NOMO-1 treated with DMSO at 0.1 percent for 48 hours (cell line): Measurements from ENCODE around the gene HDGF.

Experiments
- DNase-seq: peaks from one replicate; lab custom pipeline; 2025; ENCODE audit not compliant: unreplicated experiment; lab: John Stamatoyannopoulos, UW

The HDGF gene

DNA sequence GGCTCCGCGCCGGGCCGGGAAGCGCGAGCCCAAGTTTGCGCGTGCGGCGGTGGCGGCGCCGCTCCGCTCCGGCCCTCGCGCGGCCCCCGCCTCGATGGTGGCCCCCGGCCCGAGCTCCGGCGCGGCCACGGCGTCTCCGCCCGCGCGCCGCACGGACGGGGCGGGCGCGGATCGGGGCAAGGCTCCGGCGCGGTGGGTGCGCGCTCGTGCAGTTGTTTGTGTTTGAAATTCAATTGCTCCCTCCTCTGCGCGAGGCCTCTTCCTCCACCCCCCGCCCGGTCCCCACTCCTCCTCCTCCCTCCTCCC is at the start of gene HDGF:
Gene HDGF (minus strand): TSS at position 225 of the 306 bp plus-strand sequence. CDS start 246 bp downstream, outside the sequence.
- no peak for DNase-seq

DNA sequence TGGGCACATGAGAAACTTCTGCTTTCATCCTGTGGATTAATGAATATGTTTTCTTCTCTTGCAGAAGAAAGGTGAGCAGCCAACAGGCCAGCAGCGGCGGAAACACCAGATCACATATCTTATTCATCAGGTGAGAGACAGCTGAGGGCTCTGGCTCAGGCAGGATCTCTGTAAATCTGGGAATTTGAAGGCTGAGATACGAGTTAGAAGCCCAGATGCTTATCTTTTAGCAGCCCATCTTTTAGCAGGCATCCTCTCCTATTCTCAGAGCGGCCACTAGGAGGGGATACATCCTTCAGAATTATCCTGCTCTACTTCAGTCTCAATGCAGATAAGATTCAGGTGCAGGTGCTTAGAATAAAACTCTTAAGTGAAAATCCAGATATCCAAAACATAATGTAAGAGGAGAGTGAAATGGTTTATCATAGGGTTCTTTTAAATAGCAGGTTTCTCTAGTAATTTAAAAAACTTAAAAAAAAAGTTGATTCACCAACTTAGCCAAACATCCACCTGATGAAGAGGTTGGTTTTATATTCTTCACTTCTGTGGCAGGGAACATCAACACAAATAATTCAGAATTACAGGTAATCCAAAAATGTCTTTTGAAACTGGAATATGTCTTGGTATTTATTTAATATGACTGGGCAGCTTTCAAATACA is 45.9 kb upstream of the HDGF start:
- peak; percentile 51 for DNase-seq

DNA sequence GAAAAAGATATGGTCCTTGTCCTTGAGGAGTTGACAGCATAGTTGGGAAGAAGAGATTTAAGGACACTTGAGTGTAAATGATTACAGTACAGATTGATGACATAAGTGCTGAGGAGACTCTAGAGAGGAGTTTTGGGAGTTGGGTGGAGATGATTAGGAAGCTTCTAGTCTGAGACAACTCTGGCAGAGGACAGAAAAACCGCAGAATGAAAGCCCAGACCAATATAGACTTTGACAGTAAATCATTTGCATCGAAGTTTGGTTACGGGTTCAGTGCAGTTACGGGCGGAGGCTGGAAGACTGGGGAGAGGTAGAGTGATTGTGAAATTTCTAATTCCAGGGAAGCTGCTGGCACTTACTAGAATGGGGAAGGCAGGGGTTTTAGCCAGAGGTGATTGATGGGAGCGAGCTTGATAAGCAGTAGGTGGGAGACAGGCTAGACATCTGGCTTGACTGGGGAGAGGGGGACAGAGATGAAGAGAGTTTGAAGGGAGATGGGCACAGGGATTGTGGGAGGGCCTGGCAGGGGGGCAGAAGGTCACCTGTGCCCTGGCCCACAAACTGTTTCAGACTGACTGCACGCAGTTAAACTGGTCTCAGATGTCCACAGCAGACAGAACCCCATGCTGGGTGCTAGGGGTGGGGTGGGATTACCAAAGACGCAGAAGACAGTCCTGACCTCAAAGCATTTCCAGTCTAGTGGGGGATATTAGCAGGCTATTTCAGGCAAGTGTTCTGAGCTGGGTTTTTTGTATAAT is 45.0 kb upstream of the HDGF start:
- DNase-seq, result no peak

DNA sequence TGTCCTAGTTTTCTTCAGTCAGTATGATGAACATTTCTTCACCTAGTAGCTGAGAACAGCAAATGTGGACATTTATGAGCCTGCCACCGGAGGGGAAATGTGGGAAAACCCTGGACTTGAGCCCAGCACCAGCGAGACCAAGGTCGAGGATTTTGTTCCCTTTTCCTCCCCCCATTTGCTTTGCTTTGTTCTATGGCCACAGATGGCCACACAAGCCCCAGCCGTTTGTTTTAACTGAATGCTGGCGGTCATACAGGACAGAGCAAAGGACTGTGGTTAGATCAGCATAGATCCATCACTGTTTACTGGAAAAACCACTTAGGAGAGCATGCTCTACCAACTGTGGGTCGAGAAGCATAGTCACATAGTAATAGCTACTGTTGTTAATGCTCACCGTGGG is 44.3 kb upstream of the HDGF start:
- no peak for DNase-seq

DNA sequence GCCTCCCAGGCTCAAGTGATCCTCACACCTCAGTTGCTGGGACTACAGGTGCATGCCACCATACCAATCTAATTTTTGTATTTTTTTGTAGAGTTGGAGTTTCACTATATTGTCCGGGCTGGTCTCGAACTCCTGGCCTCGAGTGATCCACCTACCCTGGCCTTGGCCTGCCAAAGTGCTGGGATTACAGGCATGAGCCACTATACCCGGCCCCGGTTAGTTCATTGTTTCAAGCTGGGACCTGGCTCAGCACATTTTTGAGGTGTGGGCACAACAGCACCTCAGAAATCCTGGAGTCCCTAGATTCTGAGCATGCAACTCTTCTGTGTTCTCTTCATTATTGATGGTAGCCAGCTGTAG is 43.9 kb upstream of the HDGF start:
- no peak for DNase-seq

DNA sequence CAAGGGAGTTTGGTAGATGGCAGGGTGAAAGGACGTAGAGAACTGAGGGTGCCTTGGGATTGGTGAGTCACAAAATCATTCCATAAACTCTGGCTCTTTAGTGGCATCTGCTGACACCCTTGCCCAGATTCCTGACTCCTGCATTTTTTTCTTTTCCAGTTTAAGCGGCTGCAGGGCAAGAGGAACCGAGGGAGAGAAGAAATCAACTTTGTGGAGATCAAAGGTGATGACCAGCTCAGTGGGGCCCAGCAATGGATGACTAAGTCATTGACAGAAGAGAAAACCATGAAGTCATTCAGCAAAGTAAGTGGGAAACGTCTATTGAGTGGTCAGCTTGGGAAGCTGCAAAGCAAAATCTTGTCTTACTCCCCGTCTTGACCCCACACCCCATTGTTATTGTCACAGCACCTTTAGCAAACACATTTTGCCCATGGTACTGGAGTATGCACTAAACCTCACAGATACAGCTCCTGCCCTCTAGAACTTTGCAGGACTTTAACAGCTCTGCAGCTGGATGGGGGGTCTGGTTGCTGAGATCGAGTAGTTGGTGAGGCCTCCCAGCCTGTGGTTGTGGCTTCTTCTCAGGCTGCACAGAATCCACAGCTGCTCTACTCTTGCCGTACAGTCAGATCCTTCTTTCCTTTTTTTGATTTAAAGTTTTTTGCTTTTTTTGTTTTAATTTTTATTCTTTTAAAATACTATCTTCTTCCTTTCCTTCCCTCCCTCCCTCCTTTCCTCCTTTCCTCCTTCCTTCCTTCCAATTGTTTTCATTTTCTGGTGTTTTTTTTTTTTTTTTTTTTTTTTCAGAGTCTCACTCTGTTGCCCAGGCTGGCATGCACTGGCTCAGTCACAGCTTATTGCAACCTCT is 43.3 kb upstream of the HDGF start:
- no peak for DNase-seq

DNA sequence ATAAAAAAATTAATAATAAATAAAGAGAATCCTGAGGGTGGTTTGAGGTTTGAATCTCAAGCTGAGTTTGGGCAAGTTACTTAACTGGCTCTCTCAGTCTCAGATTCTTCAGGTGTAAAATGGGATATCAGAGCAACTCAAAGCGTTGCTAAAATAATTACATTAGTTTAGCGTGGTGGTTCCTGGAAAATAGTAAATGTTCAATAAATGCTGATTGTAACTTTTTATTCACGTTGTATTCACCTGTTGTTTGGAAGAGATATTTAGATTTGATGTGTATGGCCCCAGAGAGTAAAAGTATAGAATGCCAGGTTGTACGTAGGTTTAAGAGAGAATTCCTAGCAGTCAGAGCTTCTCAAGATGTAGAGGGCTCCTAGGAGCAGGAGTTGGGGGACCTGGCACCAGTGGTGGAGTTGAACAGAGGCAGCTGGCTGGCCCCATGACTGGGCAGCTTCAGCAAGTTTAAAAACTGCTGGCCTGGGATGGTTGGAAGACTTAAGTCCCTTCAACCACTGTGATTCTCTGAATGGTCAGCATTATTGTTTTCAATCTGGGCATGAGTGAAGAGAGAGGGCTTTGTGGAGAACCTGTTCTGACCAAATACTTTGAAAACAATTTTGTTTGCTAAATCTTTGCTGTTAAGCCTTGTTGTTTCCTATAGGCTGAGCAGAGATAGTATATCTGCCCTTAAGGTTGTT is 38.3 kb upstream of the HDGF start:
- no peak for DNase-seq

DNA sequence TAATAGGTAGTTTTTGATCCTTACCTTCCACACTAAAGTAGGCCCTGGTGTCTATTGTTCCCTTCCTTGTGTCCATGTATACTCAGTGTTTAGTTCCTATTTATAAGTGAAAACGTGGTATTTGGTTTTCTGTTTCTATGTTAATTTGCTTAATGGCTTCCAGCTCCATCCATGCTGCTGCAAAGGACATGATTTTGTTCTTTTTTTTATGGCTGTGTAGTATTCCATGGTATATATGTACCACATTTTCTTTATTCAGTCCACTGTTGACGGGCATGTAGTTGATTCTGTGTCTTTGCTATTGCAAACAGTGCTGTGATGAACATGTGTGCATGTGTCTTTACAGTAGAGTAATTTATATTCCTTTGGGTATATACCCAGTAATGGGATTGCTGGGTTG is 36.7 kb upstream of the HDGF start:
- no peak for DNase-seq

DNA sequence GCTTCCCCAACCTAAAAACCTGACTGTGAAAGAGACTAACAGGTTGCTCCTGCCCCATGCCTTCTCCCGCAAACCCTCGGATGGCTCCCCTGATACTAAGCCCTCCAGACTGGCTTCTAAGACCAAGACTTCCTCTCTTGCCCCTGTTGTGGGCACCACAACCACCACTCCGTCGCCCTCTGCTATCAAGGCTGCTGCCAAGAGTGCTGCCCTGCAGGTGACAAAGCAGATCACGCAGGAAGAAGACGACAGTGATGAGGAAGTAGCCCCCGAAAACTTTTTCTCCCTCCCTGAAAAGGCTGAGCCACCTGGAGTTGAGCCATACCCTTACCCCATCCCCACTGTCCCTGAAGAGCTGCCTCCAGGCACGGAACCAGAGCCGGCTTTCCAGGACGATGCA is 35.2 kb upstream of the HDGF start:
- no peak for DNase-seq

DNA sequence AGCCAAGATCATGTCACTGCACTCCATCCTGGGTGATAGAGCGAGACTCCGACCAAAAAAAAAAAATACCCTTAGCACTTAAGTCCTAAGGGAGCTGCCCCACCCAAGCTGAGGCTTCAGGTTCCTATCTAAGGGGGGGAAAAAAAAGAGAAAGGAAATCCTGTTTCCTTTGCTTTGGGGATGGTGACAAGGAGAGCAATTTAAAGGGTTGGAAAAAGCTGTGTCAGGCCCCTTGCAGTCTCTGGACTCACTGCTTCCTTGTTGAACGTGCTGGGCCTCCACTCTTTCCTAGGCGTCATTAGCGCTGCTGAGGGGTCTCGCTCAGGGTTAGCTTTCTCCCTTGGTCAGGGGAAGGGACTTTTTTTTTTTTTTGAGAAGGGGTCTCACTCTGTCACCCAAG is 34.0 kb upstream of the HDGF start:
- no peak for DNase-seq

DNA sequence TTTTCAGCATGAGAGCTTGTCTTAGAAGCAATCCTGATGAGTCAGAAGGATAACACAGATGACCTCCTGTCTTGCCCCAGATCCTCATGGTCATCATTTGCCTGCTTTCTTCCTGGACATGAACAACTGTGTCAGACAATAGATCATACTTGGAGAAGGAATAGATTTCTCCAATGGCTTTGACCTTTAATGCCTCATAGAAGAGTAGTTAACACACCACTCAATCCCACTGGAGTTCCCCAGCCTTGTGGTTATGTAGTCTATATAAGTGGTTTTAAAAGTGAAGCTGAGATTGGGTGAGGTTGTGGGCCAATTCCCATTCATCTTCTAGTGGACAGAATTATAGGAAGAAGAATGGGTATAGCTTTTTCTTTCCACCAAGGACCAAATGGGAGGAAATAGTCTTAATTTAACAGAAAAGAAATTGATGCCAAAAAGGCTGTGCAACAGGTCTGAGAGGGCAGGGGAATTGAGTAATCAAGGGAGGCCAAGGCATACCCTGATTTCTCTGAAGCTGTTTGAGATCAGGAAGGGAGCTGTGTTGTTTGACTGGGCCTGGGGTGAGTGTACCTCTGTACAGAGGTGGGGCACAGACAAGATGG is 30.2 kb upstream of the HDGF start:
- DNase-seq, result no peak

DNA sequence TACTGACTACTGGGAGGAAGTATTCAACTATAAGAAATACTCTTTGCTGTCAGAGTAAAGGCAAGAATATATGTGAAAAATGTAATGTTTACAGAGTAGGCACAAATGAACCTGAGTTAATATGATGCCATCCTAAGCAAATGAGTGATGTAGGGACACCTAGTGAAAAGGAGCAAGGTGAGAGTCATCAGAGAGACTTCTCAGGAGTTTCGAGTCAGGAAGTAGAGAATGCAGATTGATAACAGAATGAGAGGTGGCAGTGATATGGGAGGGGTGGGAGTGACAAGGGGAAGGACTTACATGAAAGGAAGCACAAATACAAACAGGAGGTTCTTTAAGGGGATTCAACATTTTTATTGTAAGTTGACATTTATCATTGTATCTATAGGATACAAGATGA is 26.1 kb upstream of the HDGF start:
- DNase-seq, result no peak

DNA sequence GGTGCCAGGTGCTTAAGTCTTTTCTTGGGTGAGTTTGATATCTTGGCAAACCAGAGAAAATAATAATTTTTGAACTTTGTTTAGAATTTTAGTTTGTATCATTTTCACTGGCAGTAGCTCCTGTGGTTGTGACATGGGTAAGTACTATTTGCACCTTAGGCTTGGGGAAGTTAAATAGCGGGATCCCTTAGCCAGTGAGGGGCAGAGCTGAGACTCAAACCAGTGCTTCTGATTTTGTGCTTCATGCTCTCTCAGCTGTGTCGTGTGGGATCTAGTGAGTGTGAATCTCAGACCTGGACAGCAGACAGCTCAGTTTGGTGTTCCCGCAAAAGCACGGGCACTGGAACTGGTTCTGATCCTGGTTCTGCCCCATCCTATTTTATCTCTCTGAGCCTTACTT is 25.5 kb upstream of the HDGF start:
- DNase-seq, result no peak

DNA sequence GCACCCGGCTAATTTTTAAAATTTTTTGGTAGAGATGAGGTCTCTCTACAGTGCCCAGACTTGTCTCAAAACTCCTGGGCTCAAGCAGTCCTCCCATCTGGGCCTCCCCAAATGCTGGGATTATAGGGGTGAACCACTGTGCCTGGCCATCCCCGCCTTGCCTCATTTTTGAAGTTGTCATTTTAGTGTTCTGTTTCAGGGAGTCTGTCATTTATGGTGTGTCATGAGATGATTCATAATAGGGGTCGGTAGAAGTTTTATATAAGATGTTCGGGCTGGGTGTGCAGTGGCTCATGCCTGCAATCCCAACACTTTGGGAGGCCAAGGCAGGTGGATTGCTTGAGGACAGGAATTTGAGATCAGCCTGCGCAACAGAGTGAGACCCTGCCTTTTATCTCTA is 24.3 kb upstream of the HDGF start:
- no peak for DNase-seq

DNA sequence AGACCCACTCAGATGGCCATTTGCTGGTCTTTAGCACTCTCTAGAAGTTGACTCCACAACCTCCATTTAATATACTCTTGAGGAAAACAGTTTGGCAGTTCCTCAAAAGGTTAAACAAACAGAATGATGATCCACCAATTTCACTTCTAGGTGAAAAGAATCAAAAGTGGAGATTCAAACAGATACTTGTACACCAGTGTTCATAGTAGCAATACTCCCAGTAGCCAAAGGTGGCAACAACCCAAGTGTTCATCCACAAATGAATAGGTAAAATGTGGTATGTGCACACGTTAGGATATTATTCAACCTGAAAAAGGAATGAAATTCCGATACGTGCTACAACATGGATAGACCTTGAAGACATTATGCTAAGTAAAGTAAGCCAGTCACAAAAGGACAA is 22.1 kb upstream of the HDGF start:
- DNase-seq, result no peak

DNA sequence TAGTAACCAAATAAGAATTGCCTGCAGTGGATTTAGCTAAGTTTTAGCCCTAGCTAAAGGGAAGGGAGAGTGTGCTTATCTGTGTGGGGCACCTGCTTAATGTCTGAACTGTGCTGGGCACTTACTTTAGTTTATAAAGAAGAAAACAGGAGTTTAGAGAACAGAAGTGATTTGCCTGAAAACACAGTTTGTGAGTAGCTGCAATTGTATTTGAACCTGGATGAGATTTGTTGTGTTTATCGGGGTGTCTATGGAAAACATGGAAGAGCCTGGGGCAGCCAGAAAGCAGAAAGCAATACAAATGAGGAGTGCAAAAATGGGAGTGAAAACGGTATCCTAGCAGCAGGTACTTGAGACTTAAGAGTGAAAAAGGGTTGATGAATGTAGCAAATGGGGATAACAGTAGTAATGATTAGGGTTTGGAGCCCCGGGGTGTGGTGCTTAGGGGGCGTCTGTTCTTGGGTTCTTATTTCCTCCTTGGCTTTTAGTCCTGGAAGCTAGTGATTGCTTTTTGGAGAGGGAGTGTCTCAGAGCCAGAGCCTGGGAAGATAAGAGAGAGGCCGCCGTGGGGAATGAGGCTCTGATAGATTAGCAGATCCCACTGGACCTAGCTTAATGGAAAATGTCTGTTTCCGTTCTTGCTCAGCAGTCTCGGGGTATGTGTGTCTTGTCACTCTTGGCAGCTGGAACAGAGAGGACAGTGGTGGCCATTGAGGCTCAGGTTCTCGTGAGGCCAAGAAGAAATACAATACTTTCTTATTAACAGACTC is 21.4 kb upstream of the HDGF start:
- no peak for DNase-seq

DNA sequence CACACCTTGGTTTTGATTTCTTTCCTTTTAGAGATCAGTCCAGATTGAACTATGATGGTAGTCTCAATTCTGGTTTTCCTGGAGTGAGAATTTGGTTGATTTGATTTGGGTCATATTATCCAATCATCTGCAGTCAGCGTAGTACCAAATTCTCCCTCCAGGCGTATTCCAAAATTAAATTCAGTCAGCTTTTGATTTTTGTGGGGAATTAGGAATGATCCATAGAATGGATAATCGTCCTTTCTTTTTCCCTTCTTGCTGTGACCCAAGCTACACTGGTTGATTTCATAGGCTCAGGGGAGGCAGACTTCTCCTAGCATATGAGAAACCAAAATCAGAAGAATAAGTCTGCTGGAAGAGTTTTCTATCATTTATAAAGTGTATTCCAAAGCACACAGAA is 20.7 kb upstream of the HDGF start:
- DNase-seq, result no peak

DNA sequence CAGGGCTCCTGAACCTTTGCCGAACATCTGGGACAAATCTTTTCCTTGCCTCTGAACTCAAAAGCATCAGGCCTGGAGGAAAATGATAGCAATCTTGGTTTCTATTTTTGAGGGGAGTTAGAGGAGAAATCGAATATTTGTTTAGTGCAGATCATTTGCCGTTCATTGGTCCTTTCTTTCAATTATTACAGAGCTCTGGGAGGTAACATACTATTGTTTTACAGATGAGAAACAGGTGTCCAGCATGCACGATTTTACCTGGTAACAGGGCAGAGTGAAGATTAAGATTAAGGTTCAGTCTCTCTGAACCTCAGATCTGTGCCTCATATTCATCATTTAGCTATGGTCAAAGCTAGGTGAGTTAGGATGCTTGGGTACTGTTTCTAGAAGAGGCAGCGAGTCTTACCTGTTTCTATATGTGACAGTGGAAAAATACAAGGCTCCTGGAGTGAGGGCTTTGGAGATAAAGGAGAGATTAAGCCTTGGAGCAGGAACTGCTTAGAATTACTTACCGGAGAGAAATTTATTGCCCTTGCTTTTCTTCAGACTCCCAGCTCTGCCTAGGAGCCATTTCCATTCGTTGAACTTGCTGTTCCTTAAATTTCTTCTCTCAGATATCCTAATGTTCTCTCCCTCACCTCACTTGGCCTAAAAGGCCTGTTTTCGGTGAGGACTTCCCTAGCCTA is 17.3 kb upstream of the HDGF start:
- DNase-seq, result no peak

DNA sequence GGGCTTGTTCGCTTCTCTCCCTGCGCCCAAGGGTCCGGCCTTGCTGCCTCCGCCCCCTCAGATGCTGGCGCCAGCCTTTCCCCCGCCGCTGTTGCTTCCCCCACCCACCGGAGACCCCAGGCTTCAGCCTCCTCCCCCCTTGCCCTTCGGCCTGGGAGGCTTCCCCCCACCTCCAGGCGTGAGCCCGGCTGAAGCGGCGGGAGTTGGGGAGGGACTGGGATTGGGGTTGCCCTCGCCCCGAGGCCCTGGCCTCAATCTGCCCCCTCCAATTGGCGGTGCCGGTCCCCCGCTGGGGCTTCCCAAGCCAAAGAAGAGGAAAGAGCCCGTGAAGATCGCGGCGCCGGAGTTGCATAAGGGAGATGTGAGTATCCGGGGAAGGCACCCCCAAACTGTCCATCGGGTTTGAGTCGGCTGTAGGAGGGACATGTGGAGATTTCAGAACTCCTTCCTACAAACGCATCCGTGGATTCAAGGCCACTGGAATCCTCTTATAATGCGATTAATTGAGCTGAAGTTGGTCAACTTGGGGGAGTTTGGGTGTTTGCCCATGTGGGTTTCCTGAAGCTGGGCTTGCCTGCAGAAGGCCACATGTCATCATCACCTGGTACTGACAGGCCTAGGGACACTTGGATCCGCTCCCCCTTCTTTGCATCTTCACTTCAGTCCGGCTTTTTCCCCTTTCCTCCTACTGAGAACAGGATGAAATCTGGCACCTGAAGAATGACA is 16.6 kb upstream of the HDGF start:
- no peak for DNase-seq
